Gastrocnemius medialis (tissue), 4 donors: ENCODE measurements around the gene ASPM. TPM values are rescaled to one million over a fixed set of nuclear protein-coding genes. Genes with fewer than 3 reads are reported as not detected.

Experiments
- ATAC-seq, 2 donors: fragments of 150-250 bp; one replicate each; pipeline ENCODE4 v1.9.1; 2016
- DNase-seq, 2 donors: peaks; one replicate each; pipeline ENCODE4 v3.0.0-alpha.2; 2019
- H3K27ac ChIP-seq, 4 donors: fragments of 200-600 bp; sonication (generic); 1 replicate in 1 of 4; 2 replicates in 3 of 4; pipeline ENCODE4 v1.5.1; 2016 to 2018; ENCODE audit warnings: mild to moderate bottlenecking in 2 of 4, moderate library complexity in 1 of 4
- H3K27me3 ChIP-seq, 3 donors: fragments of 200-600 bp; sonication (generic) in 2 of 3; 1 replicate in 1 of 3; 2 replicates in 2 of 3; pipeline versions ENCODE4 v1.5.1 to v1.6.0; 2016 to 2019; ENCODE audit warnings: mild to moderate bottlenecking in 1 of 3, moderate library complexity in 1 of 3
- H3K36me3 ChIP-seq, 2 donors: fragments of 200-600 bp; sonication (generic) in 1 of 2; one replicate each; pipeline ENCODE4 v1.5.1; 2017 to 2018
- H3K4me1 ChIP-seq, 2 donors: fragments of 200-600 bp; sonication (generic) in 1 of 2; one replicate each; pipeline ENCODE4 v1.5.1; 2016 to 2017; ENCODE audit warnings: mild to moderate bottlenecking in 2 of 2
- H3K4me3 ChIP-seq, 4 donors: fragments of 200-600 bp; sonication (generic) in 3 of 4; 1 replicate in 1 of 4; 2 replicates in 3 of 4; pipeline ENCODE4 v1.5.1; 2016 to 2019; ENCODE audit warnings: mild to moderate bottlenecking in 2 of 4
- H3K9me3 ChIP-seq, 3 donors: fragments of 200-600 bp; sonication (generic) in 2 of 3; 1 replicate in 1 of 3; 2 replicates in 2 of 3; pipeline ENCODE4 v1.5.1; 2016 to 2019
- POLR2A ChIP-seq, 2 donors: fragments of 450-650 bp; IDR thresholded peaks; one replicate each; pipeline ENCODE4 v1.6.1; 2017; ENCODE audit warnings: antibody characterized with exemption in 2 of 2, mild to moderate bottlenecking in 2 of 2, moderate library complexity in 2 of 2
- in situ Hi-C, 4 donors: fragments of 200-750 bp; cut with MboI; loops; one replicate each; pipeline versions ENCODE4 v1.15.0 to v1.8.0; 2017; ENCODE audit warnings: low sequenced_read_pairs in 4 of 4
- intact Hi-C: fragments of 100-400 bp; cut with DNase I; formaldehyde crosslinking; loops from one replicate; pipeline ENCODE4 v1.15.1; 2023; ENCODE audit warnings: low total_unique reads
- total RNA-seq, 4 donors: library from RNA; depleted of rRNA; stranded (reverse); fragments of >200 nt; gene quantifications; one replicate each; pipeline versions ENCODE4 v1.1.0 to v1.2.3, GENCODE V29; 2016
- TF ChIP-seq, protein P1 (sequence below), 5 experiments: fragments of 450-650 bp in 3 of 5; fragments of 200-600 bp in 2 of 5; sonication (generic) in 2 of 5; IDR thresholded peaks in 4 of 5; conservative IDR thresholded peaks in 1 of 5; 1 replicate in 4 of 5; 2 replicates in 1 of 5; pipeline ENCODE4 v1.5.1; 2016 to 2019; ENCODE audit warnings: antibody characterized with exemption in 5 of 5, mild to moderate bottlenecking in 3 of 5, moderate library complexity in 3 of 5

ASPM gene
- total RNA-seq, 4 donors from 2014 or later: 0.05 to 0.52 (median 0.26) TPM

DNA sequence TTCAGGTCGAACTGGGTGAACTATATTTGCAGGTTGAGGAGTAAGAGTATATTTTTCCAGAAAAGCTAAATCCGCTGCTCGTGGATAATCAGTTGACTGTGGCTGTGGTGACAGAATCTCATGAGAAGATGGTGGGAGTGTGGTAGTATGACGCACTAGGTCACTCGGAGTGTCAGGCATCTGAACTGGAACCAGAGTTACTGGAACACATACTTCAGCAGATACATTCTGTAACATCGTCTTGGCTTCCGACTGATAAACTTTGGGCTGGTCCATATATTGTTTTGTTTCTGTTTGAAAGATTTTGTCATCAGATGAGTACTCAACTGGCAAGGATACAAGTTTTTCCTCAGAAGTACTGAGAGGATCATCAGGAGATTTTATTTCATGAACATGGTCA, 13.0 kb upstream of the ASPM start:
- in situ Hi-C loops: no loop called here

DNA sequence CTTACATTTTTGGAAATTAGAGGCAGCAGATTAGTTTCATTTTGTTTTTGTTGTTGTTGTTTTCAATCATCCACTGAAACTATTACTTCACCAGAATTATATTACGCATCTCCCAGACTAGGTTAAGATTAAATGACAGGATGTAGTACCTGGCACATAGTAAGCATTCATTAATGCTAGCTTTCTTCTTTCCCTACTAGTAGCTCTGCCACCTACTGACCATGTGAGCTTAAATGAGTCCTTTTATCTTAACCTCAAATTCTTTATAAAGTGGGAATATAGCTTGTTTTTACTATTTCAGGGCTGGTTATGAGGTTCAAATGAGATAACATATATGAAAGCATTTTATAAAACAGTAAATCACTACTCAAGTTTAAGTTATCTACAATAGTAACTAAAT, 10.2 kb upstream of the ASPM start:
- Histone ChIP-seq H3K36me3 (peaks cover 0 to 17% of the 10 kb centered on the region in 2 donors), H3K4me1 (no peaks in the 10 kb centered on the region), H3K9me3 (no peaks in the 10 kb centered on the region), H3K27me3 (no peaks in the 10 kb centered on the region), H3K4me3 (no peak overlapping the region), H3K27ac (no peak overlapping the region)
- ATAC-seq: no peak
- TF ChIP-seq, protein P1, sequence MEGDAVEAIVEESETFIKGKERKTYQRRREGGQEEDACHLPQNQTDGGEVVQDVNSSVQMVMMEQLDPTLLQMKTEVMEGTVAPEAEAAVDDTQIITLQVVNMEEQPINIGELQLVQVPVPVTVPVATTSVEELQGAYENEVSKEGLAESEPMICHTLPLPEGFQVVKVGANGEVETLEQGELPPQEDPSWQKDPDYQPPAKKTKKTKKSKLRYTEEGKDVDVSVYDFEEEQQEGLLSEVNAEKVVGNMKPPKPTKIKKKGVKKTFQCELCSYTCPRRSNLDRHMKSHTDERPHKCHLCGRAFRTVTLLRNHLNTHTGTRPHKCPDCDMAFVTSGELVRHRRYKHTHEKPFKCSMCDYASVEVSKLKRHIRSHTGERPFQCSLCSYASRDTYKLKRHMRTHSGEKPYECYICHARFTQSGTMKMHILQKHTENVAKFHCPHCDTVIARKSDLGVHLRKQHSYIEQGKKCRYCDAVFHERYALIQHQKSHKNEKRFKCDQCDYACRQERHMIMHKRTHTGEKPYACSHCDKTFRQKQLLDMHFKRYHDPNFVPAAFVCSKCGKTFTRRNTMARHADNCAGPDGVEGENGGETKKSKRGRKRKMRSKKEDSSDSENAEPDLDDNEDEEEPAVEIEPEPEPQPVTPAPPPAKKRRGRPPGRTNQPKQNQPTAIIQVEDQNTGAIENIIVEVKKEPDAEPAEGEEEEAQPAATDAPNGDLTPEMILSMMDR (IDR thresholded peaks at IDR 0.05 in 4 of 5, conservative IDR thresholded peaks at IDR 0.05 in 1 of 5): no peak
- TF ChIP-seq POLR2A (IDR thresholded peaks at IDR 0.05): no peak
- in situ Hi-C loops: no loop called here
- intact Hi-C loops: no loop called here
- no peak for DNase-seq

More for the DNA sequence above, 13.0 kb upstream of the ASPM start:
- no peak overlapping the region for H3K27ac ChIP-seq
- no peaks in the 10 kb centered on the region for H3K4me1 ChIP-seq
- no peak overlapping the region for H3K4me3 ChIP-seq
- ATAC-seq (no peak), DNase-seq (no peak)
- intact Hi-C loops: no loop called here
- TF ChIP-seq POLR2A (IDR thresholded peaks at IDR 0.05): no peak
- TF ChIP-seq, protein P1 (IDR thresholded peaks at IDR 0.05 in 4 of 5, conservative IDR thresholded peaks at IDR 0.05 in 1 of 5): no peak
- H3K27me3 ChIP-seq: no peaks in the 10 kb centered on the region
- H3K9me3 ChIP-seq: no peaks in the 10 kb centered on the region
- peaks cover 0 to 17% of the 10 kb centered on the region in 2 donors for H3K36me3 ChIP-seq

DNA sequence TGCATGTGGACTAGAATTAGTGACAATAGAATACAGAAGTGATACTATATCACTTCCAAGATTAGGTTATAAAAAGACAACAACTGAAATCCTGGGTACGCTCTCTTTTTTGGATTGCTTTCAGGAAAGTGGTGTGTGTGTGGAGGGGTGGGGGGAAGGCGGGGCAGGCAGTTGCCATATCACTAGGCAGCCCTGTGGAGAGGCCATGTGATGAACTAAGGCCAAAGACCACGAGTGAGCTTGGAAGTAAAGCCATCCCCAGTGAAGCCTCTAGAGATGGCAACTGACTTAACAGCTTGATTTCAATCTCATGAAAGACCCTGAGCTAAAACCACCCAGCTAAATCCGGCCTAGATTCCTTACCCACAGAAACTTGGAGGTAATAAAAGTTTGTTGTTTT, 6.2 kb upstream of the ASPM start:
- H3K4me1 ChIP-seq: no peaks in the 10 kb centered on the region
- intact Hi-C loops: no loop called here
- H3K4me3 ChIP-seq: no peak overlapping the region
- H3K9me3 ChIP-seq: no peaks in the 10 kb centered on the region
- no peak for DNase-seq
- no peak for ATAC-seq
- no peak overlapping the region for H3K27ac ChIP-seq
- H3K27me3 ChIP-seq: no peaks in the 10 kb centered on the region
- TF ChIP-seq POLR2A (IDR thresholded peaks at IDR 0.05): no peak
- TF ChIP-seq, protein P1 (IDR thresholded peaks at IDR 0.05 in 4 of 5, conservative IDR thresholded peaks at IDR 0.05 in 1 of 5): no peak
- H3K36me3 ChIP-seq: no peaks in the 10 kb centered on the region
- in situ Hi-C loops: no loop called here

DNA sequence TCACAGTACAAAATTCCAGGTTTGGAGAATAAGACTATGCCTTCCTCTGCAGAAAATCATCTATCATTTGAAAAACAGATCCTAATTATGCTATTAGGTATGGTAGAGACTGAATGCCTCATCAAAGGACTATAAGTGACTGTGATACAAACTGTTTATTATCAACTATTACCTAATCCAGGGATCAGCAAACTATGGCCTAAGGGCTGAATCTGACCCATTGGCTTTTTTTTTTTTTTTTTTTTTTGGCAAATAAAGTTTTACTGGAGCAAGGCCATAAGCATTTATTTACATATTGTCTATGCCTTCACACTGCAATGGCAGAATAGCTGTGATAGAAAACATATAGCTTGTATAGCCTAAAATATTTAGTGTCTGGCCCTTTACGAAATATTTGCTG, 4.7 kb upstream of the ASPM start:
- in situ Hi-C loops: no loop called here
- no peak for DNase-seq

More for the DNA sequence above, 4.7 kb upstream of the ASPM start:
- Histone ChIP-seq H3K4me1 (peaks cover 0 to 2% of the 10 kb centered on the region in 2 donors), H3K27ac (no peak overlapping the region), H3K36me3 (no peaks in the 10 kb centered on the region), H3K4me3 (no peak overlapping the region), H3K27me3 (no peaks in the 10 kb centered on the region), H3K9me3 (no peaks in the 10 kb centered on the region)
- intact Hi-C loops: no loop called here
- TF ChIP-seq POLR2A (IDR thresholded peaks at IDR 0.05): no peak
- TF ChIP-seq, protein P1 (IDR thresholded peaks at IDR 0.05 in 4 of 5, conservative IDR thresholded peaks at IDR 0.05 in 1 of 5): no peak
- ATAC-seq: no peak
